GM18867 (cell line): ENCODE results near the gene TAF5L.

Experiments used
- ATAC-seq: cut with Tn5 transposase; IDR thresholded peaks from one replicate; pipeline ENCODE4 v1.9.1; 2021; ENCODE audit warnings: mild to moderate bottlenecking, moderate library complexity; ENCODE audit not compliant: unreplicated experiment

TAF5L gene

DNA sequence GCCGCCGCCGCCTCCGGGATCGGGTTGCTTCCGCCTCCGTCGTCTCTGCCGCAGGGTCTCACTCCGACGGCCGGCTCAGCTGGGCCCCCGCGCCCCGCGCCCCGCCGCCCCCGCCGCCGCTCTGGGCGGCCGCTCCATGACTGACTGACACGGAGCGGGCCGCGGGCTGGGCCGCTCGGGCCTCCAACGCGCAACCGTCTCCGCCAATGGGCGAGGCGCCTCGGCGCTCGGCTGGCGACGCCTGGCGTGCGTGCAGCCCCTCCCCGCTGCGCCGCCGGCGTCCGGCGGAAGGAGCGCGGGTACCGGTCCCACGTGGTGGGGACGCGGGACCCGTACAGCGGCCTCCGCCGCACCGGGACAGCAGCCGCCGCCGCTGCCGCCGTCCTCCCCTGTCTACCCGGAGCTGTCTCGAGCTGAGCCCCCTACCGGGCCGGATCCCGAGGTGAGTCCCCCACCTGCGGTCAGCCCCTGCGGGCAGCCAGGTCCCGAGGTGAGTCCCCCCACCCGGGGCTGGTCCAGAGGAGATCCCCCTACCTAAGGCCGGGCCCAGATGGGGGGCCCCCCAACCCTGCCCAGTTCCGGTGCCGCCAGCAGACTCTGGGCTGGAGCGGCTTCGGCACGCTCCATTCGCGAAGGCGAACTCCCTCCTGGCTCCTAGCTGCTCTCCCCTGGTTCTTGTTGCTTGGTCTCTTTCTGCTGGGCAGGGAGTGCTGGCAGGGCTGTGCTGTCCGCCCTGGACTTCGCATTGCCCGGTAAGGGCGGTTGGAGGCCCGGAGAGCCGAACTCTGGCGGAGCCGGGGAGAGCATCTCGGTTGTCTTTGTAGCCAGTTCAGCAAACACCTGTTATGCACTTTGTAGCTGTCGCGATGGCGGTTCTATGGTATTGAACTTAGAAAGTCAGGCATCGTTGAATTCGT lies at the start of gene TAF5L, which contains the start of gene URB2:
TSS of gene TAF5L (minus strand) at position 208 of the 917 bp plus-strand sequence. CDS start 11,640 bp downstream, outside the sequence.
TSS of gene URB2 (plus strand) at position 333 of the 917 bp plus-strand sequence. CDS start 1,387 bp downstream, outside the sequence.
- ATAC-seq = peak; percentile 91

DNA sequence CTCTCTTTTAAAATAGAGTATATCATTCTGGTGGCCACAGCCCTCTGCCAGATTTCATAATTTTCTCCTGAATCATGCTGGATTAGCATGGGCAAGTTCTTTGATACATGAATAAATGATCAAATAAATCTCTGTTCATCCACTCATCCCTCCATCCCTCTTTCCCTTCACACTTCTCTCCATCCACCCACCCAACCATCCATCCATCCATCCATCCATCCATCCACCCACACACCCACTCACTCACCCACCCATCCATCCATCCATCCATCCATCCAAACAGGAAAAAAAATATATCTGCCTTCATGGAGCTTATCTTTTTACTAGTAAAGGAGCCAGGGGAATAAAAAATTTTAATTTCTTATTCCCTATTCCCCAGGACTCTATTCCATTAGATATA lies 49.5 kb upstream of the TAF5L start:
- no peak for ATAC-seq

DNA sequence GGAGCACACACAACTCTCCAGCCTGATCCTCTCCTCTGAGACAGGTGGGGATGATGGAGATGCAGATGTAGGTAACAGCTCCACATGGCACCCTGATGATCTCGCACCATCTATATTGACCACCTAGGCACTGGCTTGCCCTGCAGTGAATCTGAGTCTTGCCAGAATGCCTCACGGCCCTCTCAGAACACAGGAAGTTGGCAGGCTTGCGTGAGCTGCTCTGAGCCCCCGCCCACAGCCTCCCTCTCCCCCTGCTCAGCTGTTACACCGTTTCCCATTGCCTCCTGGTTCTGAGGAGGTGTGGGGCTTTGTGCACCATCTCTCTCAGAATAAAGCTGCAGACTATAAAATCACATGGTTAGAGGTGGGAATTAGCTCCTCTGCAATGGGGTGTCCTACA lies 48.1 kb upstream of the TAF5L start:
- no peak for ATAC-seq

DNA sequence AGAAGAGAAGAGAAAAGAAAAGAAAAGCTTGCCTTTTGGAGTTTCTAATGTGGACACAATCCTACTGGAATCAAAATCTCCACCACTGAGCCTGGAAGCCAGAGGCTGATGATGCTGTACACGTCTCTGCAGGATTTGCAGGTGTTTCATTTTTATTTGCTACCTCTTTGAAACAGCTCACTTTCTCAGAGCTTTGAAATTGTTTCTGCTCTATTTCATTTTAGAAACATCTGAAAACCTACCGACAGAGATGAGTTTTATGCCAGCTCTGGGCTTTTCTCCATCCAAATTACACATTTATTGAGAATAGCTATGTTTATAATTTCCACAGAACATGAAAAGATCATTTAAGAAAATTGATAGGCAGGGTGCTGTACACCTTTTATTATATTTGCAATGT lies 46.3 kb upstream of the TAF5L start:
- ATAC-seq = no peak

DNA sequence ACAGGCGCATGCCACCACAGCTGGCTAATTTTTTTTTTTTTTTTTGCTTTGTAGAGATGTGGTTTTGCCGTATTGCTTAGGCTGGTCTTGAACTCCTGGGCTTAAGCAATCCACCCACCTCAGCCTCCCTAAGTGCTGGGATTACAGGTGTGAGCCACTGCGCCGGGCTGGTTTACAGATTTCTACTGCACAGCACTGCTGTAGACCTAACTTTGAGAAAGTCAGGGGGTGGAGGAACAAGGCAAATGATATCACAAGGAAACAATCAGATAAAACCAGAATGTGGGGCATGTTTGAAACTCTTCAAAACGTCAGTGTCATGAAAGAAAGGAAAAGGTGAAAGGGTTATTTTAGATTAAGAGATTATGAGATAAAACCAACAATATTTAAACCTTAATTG lies 45.4 kb upstream of the TAF5L start:
- no peak for ATAC-seq

DNA sequence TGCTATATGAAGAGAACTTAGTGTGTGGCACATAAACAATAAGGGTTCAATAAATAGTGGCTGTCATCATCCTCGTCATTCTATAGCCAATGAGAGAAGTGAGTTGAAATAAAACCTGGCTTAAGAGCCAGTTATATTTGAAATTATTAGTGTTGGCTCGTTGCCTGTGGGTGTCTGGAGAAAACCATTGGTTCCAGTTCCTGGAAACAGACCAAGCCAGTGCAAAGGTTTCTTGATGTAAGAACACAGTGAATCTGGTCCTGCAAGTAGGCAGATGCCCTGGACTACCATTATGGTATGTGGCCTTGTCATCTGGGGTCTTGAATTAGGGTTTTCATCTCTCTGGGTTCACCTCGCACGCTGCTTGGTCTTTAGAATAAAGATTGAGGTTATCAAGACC lies 43.4 kb upstream of the TAF5L start:
- no peak for ATAC-seq

DNA sequence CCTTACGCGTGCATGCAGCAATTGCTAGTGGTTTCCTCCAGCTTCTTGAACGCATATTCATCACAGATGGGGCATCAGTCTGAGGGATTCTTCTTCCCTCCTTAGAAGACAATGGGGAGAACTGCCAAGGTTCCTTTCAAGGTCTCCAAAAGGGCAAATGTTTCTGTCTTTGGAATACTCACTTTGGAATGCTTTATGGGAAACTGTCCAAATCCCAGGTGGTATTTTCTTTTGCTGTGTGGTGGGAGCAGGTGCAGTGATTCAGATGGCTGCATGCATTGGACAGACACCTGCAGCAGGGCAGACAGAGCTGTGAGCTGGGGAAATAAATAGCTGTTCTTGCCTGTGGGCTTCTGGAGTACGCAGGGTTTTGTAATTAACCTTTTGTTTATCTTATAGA lies 40.7 kb upstream of the TAF5L start:
- no peak for ATAC-seq

DNA sequence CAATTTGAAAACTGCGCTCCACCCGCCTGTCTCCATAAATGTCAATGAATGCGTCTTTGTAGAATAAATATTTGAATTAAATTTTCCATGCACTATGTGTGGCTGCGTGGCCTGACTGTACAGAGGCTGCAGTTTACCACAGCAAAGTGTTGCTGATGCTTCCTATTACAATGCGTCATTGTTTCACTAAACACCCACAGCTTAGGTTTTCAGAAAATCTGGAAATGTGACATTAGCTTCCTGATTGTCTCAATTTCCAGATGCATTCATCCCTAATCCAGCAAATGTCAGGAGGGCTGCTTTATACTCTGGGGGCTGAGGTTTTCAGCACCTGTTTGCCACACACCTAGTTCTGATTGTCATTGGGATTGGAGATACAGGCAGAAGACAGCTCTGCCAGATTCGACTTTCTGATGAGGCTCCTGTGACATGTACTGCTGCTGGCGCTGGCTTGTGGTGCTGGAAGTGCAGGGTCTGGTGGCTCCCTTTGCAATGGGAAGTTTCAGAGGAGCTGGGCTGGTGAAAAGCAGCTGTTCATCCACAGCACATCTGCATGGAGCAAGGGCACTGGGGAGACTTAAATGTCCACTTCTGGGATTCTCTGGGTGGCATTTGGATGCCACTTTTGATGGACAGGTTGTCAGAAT lies 40.1 kb upstream of the TAF5L start:
- no peak for ATAC-seq

DNA sequence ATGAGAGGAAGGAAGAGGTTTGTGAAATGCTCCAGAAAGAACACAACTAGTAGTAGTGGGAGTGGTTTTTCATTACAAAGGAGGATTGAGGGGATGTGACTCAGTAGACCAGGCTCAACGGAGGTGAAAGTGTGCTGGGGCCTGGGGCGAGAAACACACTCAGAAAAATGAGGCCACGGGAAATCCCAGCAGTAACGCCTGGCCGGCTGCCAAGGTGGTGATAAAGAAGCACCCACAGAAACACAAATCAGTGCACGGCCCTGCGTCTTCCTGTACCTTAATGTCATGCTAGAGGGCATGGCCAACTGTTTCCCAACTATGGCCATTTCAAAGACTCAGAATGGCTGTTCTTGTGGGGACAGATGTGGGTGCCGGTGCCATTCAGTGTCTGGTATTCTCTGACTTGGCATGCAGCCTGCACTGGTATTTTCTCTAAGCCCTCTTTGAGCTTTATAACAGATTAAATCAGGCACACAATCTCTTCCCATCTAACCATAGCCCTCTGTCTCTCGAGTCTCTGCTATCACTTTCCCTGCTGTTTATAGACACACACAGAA lies 38.3 kb upstream of the TAF5L start:
- peak; percentile 47 for ATAC-seq

DNA sequence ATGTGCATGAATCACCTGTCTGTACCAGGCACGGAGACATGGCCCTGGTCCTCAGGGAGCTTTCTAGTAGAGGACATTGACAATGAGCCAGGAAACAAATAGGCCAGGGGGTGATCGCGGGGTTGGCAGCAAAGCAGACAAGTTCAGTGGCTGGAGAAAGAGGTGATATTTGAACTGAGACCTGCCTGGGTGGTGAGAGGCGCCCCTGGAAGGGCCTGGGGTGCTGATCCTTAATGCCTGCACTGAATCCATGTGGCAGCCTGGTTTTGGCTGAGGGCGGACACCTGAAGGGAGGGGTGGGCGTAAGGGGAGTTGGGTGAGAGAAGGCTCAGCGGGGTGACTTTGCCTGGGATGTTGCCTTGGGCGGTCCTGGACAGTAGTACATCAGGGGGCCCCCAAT lies 36.0 kb upstream of the TAF5L start:
- no peak for ATAC-seq

DNA sequence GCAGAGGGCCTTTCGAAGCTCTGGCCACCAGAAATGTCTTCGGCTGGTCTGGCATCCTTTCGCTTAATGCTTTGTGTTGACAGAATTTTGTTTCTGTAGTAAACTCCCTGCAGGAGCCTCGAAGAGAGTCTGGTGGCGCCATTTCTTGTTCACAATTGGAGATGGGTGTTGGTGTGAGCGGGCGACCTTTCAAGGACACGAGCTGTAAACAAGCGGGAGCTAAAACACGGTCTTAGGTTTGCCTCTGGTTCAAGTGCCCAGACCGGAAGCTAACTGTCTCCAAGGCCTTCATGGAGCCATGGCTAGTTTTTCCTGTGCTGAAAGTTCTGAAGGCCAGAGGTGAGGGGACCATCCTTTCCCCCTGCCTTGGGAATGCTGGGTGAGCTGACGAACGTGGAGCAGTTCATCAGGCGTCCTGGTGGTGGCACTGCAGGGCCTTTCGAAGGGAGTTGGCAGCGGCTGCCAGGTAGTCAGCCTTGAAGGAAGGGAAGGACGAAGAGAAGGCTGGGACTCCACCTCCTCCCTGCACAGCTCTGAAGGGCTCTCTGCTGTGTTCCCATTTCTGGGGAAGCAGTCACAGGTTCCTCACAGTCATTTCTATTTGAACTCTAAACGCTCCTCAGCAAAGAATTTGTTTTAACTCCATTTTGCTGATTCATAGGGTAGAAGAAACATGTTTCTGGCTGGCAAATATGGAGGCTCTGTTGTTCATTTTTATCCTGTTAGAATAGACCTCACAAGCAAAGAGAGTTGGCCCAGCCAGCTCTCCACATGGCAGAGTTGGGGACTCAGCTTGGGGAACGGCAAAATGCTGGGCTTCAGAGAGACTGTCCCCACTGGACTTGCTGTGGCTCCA lies 35.3 kb upstream of the TAF5L start:
- peak; percentile 66 for ATAC-seq

DNA sequence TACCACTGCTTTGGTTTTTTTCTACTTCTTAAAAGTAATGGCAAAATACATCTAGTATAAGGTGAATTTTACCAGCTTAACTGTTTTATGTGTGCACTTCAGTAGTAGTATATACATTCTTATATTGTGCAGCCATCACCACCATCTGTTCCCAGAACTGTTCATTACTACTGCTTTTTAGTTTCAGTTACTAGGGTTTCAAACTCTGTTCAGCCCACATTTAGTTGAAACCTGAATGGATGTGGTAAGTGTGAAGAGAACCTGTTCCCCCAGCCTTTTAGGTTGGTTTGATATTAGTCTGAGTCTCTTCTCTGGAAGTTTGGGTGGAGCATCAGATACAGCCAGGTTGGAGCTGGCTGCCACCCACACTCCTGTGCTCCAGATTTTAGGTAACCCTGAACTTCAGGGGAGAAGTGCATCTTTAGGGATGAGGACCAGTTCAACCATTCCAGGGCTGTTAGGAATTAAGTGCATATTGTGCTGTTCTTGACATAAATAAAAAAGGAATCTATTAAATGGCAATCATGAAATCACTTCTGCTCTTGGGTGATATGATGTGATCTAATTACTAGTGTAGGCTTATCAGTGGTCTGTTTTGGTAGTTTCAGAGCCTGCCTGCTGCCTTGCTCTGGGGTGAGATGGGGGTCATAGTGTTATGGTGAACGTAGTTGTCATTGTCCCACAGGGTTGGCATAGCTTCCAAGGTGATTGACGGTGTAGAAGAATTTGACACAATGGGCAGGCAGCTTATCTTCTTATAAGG lies 32.3 kb upstream of the TAF5L start:
- peak; percentile 67 for ATAC-seq

DNA sequence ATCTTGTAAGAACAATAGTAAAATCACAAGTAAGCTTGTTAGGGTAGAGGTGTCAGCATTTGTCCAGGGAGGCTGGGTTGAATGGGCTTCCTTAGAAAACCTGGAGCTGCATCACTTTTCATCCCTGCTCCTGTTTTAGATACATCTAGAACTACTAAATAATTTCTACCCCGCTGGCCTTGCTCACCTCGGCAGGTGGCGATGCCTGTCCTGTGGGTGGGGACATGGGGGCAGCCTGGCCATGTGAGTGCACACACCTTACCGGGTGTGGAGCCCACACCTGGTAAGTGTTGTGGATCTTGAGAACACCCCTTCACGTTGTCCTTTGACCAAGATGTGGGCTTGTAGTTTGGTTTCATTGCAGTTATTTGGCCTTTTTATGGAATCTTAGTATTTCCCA lies 29.9 kb upstream of the TAF5L start:
- no peak for ATAC-seq

DNA sequence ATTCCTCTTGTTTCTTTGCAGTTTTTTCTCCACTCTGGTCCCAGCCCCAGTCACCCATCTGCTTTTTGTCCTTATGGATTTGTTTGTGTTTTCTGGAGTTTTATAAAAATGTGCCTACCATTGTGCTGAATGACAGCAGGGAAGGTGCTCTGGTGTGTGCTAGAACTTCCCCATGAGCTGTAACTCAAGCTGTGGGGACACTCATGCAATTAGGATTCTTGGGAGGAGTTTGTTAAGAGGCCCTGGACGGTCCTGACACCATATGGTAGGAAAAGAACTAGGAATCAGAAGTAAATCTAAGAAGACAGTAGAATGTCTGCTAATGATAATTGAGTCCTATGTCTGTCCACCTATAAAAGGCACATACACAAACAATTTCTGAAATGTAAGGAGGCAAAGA lies 27.5 kb upstream of the TAF5L start:
- no peak for ATAC-seq

DNA sequence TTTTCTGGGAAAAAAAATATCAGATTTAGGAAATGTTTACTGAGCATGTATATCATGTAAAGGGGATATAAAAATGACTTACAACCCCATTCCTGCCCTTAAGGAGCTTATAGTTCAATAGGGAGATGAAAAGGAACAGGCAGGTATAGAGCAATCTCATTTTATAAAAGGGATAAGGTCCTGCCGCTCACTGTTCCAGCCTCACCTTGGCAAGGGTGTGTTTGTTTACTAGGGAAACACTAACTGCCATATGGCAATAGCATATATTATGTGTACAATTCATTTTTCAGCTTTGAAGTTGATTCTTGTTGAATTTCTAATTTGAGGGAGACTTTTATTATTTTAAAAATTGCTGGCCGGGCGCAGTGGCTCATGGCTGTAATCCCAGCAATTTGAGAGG lies 25.6 kb upstream of the TAF5L start:
- ATAC-seq = no peak

DNA sequence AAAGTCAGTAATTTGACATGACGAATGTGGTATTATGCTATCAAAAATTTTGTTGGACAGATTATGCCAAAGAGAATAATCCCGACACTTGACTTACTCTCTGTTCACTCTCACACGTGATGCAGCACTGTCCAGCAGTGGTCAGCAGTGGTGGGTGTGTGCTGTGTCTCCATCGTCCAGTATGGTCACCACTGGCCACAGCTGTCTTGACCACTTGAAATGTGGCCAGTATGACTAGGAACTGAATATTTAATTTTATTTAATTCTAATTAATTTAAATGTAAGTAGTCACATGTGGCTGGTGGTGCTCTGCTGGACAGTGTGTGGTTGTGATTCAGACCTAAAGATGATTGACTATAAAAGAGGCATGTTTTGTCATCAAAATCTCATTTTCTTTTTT lies 24.1 kb upstream of the TAF5L start:
- ATAC-seq = no peak

DNA sequence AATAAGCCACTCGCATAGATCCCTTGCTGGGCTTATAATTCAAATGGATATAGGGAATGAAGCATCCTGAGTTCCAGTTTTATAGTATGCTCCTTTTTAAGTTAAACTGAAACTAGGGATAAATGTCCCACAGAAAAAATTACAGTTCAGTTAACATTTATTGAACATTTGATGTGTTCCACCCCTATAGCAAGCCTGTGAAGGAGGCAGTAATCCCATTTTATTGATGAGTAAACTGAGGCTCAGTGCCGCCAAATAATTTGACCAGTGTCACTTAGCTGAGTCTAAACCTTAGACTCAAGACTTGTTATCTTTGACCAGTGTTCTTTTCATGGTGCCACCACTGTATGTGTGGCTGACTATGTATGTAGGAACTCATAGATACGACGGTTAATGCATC lies 22.5 kb upstream of the TAF5L start:
- ATAC-seq = no peak

DNA sequence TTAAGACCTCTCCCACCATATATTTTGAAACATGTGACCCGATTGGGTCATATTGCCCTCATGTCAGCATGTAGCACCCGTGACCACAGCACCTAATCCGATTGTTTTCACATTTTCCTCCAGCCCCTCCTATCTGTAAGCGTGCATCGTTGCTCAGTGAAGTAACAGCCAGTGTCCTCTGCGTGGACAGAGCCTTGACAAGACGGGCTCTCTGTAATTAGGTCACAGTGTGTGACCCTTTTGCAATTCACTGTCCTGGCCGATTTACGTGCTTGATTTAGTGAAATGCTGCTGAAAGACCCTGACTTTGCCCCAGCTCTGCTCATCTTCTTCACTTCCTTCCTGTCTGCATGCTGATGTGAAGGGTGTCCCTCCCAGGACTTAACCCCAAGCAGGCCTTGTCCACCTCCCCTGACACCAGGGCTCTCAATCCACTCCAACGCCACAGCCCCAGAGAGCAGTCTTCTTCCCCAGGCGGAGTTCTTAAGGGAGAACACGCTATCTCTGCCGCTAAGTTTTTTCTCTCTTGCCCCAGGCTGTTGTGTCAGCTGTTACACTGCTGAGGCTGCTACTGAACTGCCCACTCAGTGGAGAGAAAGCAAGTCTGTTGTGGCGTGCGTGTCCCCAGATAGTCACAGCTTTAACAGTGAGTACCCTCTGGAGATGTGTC lies 19.5 kb upstream of the TAF5L start:
- ATAC-seq = no peak

DNA sequence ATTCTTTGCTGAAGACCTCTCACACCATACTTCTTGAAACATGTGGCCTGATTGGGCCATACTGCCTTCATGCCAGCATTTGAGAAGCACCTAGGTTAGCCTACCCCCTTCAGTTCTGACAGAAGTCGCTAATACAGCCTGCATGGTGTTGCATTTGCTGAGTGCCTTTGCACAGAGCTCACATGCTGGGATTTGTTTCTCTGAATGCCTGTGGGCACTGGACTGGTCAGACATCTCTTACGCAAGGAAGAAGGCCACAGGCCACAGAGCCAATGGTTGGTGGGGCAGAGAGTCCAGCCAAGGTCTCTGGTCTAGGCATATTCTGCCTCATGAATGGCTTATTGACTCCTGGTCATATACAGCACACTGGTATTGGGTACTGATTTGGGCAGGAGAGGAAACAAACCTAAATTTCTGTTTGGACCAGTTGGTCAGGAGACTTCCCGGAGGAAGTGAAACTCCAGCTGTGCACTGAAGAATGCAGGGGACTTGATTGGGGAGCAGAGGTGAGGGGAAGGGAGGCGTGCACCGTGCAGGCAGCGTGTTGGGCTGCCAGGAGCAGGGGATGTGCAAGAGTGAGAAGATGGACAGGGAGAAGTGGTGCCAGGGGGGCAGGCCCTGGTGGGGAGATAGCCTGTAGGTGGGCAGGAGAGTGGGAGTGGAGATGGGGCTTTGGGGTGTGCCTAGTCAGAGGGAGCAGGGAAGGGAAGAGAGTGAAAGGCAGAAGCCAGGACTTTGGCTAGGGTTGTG lies 18.2 kb upstream of the TAF5L start:
- ATAC-seq = no peak
